Loucy (cell line): ENCODE data around the gene SHOC2.

Source experiments
- CTCF ChIP-seq: fragments of 200-600 bp; sonication (generic); conservative IDR thresholded peaks from 2 replicates; pipeline ENCODE4 v1.5.1; 2014; ENCODE audit warnings: mild to moderate bottlenecking, antibody characterized with exemption, low read length
- EZH2phosphoT487 ChIP-seq: fragments of 200-600 bp; IDR thresholded peaks from 2 replicates; pipeline ENCODE4 v1.6.1; 2018; ENCODE audit warnings: antibody characterized with exemption, mild to moderate bottlenecking, moderate library complexity, borderline replicate concordance

- TF ChIP-seq CTCF, result no peak
- no peak for TF ChIP-seq EZH2phosphoT487
Measured at GRCh38 chr10:110989016-110989415, 69.6 kb downstream of the SHOC2 start.
